A673 (cell line): ENCODE results near the gene EXT2.

ENCODE experiments used
- CTCF ChIP-seq: fragments of 300-800, 200-600 bp; sonication (generic); conservative IDR thresholded peaks from 2 replicates; pipeline ENCODE4 v1.5.1; 2017; ENCODE audit warnings: low read depth, mild to moderate bottlenecking, antibody characterized with exemption, low read length, moderate library complexity, mixed read lengths
- EZH2 ChIP-seq: fragments of 200-600 bp; sonication (generic); IDR thresholded peaks from 2 replicates; pipeline ENCODE4 v1.6.1; 2017; ENCODE audit warnings: borderline replicate concordance, low read depth, mild to moderate bottlenecking, mixed read lengths, antibody characterized with exemption, low read length; ENCODE audit not compliant: poor library complexity, severe bottlenecking

- no peak for TF ChIP-seq CTCF
- no peak for TF ChIP-seq EZH2
These were observed 152.6 kb downstream of the EXT2 start for GRCh38 chr11:44248109-44248508.
